LNCAP (cell line): ENCODE data around the gene TRAK1.

Source experiments
- TF ChIP-seq, protein P1 (sequence below): fragments of 450-650 bp; IDR thresholded peaks from 2 replicates; pipeline ENCODE4 v1.5.1; 2017; ENCODE audit warnings: mild to moderate bottlenecking

The TRAK1 gene

GRCh38 chr3:42052132-42052483, 39.0 kb upstream of the TRAK1 start:
- TF ChIP-seq, protein P1, sequence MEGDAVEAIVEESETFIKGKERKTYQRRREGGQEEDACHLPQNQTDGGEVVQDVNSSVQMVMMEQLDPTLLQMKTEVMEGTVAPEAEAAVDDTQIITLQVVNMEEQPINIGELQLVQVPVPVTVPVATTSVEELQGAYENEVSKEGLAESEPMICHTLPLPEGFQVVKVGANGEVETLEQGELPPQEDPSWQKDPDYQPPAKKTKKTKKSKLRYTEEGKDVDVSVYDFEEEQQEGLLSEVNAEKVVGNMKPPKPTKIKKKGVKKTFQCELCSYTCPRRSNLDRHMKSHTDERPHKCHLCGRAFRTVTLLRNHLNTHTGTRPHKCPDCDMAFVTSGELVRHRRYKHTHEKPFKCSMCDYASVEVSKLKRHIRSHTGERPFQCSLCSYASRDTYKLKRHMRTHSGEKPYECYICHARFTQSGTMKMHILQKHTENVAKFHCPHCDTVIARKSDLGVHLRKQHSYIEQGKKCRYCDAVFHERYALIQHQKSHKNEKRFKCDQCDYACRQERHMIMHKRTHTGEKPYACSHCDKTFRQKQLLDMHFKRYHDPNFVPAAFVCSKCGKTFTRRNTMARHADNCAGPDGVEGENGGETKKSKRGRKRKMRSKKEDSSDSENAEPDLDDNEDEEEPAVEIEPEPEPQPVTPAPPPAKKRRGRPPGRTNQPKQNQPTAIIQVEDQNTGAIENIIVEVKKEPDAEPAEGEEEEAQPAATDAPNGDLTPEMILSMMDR, result no peak

GRCh38 chr3:42052484-42053351, 38.4 kb upstream of the TRAK1 start:
- TF ChIP-seq, protein P1, result no peak

DNA sequence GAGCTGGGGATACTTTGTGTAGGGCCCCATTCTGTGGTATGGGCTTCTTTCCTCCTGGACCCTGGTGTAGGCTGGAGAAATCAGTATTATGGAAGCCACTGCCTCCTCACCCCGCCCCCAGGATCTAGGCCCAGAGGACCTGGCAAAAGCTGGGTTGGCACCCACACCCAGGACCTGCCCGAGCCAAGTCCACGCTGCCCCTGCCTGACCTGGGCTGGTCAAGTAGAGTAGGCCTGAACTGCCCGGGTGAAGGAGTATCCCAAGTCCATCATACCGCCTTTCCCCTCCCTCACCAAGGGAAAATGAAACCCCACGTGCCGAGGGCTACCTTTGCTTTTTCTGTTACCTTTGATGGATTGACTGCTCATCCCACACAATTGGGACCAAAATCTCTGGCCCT, 37.7 kb upstream of the TRAK1 start:
- TF ChIP-seq, protein P1, result no peak

DNA sequence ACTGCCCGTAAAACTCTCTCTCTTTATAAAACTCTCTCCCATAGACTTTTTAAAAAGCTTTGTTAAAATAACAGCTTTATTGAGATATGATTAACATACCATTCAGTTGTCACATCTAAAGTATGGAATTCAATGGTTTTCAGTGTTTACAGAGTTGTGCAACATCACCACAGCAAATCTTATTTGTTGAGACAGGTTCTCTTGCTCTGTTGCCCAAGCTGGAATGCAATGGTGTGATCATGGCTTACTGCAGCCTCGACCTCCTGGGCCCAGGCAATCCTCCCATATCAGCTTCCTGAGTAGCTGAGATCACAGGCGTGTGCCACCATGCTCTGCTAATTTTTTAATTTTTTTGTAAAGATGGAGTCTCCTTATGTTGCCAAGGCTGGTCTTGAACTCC, 35.9 kb upstream of the TRAK1 start:
- TF ChIP-seq, protein P1, result no peak

DNA sequence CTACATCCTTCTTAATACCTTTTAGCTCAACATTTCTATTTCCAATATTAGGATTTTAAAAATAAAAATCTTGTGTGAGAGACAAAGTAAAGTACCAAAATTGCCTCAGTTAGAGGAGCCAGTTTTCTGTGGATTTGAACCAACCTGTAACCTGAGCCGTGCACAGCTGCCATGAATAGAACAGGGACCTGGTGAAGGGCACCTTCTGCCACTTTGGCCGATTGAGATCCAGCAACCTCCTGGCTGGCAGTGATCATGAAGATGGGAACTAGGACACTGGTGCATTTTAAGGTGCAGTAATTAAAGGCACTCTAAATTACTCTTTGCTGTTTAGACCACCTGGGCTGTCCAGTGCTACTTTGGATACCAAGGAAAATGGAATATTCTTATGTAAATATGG, 34.3 kb upstream of the TRAK1 start:
- TF ChIP-seq, protein P1, result no peak

GRCh38 chr3:42057561-42058211, 33.5 kb upstream of the TRAK1 start:
- TF ChIP-seq, protein P1, result no peak

DNA sequence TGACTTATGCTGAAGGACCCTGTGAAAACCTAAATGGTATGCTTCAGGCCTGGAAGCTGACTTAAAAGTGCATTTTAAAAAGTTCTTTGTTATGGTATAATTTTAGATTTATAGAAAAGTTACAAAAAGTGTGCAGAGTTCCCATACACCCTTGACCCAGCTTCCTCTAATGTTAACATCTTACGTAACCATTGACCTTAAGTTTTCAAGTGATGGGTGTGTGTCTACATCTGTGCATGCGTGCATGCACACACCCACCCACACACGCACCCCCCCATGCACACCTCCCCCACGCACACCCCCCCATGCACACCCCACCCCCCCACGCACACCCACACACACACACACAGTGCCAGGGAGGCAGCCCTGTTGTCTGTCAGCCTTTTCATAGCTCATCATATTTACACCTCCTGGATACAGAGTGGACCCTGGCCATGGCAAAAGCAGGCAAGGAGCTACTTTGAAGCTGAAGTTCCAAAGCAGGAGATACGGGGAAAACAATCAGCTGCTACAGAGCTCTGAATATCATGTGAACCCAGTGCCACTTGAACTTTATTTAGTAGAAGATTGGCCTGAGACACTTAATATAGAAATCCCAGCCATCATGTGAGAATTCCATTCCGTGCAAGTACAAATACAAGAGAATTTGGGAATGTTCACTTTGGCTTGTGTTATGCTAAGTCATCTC, 30.0 kb upstream of the TRAK1 start:
- TF ChIP-seq, protein P1, result no peak
